ENCODE results near the gene PCDH9.

Gene PCDH9

DNA sequence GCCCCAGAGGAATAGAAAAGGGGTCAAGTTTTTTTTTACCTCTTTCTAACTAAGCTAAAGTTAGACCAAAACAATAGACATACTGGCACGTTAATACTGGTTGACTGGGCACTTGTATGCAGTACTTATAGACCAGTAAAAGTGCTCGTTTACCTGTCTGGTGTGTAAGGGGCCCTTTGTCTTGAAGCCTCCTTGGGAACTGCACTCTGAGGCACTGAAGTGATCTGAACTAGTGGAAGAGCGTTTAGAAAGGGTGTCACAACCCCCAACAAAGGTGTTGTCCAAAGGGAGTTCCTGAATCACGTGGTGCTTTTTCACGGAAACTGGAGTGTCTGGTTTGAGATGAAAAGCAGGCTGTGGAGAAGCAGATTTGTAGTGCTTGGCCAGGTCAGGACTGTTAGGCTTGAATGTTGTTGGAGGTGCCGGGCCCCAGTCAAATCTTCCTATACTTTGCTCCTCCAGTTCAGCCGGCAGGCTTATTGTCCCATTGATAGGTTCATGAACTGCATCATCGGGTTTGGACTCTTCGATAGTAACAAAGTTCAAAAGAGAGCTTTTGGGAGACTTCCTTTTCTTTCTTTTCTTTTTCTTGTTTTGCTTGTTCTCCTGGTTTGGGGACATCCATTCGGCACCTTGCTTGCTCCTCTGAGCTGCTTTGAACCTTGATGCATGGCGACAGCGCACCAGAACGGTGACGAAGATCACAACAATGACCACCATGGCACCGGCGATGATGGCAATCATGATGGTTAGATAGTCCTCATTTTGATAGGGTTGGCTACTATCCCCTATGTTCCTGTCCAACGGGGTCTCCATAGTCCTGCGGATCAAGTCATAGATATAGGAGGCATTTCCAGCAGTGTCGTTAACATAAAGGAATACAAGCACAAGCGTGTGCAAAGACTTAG is 4.6 kb downstream of the PCDH9 start:
- no peak for DNase-seq

DNA sequence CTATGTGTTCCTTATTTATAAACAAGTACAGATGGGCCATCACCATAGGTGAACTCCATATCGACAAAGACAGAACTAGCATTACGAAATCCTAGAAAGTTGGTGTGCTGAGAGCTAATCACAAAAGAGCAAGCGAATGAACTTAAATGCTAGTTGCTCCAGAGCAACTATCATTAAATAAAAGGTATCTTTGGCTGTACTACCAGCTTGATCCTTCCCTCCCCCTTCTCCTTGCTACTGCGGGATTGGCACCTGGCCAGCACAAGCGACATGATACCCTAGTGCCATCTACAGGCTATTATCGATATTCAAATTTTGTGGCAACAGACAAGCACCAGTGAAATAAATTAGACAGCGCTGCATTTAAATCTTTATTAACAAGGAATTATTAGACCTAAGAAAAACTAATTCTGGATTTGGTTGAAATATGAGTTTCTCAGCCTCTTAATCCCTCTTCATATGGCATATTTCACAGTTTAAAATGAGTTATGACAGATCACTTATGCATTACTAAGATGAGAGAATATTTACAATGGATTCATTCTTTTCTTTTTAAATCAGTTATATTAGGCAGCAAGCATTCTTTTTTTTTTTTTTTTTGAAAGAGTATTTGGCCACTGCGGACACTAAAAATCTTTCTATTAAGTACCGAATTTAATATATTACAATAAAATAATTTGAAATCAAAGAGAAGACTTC is 5.8 kb downstream of the PCDH9 start:
- peak; percentile 59 to 74 for DNase-seq

DNA sequence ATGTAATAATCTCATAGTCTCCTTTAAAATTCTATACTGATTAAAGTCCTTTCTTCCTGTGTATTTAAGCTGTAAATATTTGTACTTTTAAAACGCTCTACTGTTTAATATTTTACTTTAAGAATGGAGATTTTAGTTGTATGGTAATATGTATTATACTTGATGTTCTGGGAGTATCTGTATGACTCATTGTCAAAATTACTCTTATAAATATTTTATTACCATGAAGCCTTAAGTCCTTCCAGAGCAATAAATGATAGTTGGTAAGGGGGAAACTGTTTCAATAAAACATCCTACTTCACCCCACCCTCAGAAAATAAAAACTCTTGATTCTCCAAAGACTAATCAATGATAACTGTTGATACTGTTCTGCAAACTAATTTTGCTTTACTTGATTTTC is 6.4 kb downstream of the PCDH9 start:
- DNase-seq, result no peak

- DNase-seq, result no peak
Measured at GRCh38 chr13:67223024-67223423, 7.1 kb downstream of the PCDH9 start.

GRCh38 chr13:67221630-67222226 is 8.4 kb downstream of the PCDH9 start:
- no peak for DNase-seq

- DNase-seq, result no peak
Measured at GRCh38 chr13:67219113-67219512, 11.0 kb downstream of the PCDH9 start.

GRCh38 chr13:67217880-67218279 is 12.3 kb downstream of the PCDH9 start:
- no peak for DNase-seq

DNA sequence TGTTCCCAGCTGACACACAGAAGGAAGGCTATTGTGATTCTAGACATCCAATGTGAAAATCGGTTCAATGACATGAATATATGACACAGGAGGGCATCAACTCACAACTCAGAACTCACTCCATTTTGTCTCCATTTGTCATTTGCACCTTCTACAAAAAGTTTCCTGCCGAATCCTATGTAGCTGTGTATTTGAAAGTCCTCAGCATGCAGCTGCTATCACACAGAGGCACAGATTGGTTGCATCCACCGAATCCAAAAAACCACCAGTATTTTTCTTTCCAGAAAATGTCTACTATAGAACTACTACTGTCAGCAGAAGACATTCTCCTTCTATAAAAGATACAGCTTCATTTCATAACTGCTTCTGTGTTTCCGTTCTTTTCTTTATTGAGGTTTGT is 13.3 kb downstream of the PCDH9 start:
- DNase-seq, result no peak

GRCh38 chr13:67210208-67210607 is 19.9 kb downstream of the PCDH9 start:
- DNase-seq, result no peak

DNA sequence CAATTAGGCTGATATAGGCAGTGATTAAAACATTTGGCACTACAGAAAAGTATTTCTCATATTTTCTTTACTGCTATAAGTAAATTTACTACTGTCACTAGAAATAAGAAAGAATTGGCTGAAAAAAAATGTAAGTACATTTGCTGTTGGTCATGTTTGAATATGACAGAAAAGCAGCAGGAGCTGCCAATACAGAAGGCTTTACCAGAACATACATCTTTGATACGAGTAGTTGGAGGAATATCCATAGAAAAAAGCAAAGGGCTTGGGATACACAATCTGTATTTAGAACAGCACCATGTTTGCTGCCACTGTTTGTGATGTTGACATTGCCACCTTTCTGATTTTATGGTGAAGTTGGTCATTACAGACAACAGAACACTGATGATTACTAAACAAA is 21.6 kb downstream of the PCDH9 start:
- no peak for DNase-seq

GRCh38 chr13:67204764-67205163 is 25.4 kb downstream of the PCDH9 start:
- no peak for DNase-seq

- no peak for DNase-seq
Measured at GRCh38 chr13:67200605-67201004, 29.5 kb downstream of the PCDH9 start.

DNA sequence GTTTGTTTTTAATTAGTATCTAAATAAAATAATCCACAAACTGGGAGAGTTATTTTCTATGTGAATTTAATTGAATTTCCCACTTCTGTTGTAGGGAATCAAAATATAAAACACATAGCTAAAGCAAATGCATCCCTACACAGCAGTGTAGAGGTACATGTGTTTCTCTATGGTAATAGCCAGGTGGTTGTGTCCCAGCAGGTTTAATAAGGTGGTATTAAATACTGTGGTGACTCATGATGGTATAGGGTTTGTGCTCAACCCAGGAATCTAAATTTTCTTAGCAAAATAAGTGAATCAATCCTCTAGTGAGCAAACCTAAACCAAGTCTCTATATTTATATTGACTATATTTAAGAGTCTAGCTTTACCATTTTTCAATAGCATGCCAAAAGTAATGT is 30.0 kb downstream of the PCDH9 start:
- DNase-seq, result no peak

DNA sequence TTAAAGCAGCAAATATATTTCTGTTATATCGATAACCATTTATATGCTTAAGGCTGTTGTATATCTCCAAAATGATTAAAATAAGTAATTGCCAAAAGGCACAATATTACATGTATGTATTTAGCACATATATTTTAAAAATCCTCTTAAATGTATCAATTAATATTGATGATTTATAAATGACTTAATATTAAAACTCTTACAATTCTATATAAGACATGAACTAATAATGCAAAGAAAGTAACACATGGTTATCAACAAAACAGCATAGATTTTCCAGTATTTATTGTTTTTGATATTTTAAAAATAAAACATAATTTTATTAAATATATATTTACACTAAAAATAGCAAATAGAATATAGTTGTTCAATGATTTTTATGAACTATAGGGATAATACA is 32.4 kb downstream of the PCDH9 start:
- no peak for DNase-seq

GRCh38 chr13:67193979-67194378 is 36.2 kb downstream of the PCDH9 start:
- no peak for DNase-seq

DNA sequence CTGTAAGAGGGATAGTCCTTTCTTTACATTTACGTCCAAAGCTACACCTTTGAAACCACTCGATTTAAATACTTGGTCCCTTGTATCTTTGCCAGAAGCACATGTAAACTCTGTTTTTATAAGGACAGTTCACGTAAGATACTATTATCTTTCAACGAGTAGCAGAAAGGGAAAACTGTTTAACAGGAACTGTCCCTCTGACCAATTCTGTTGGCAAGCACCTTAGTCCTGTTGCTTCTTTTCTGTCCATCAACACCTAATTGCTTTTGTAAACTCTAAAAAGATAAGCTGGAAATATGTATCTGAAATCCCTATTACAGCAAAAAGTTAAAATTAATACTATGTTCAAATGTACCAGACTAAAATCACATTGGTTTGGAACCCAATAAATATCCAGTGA is 37.4 kb downstream of the PCDH9 start:
- DNase-seq, result no peak

DNA sequence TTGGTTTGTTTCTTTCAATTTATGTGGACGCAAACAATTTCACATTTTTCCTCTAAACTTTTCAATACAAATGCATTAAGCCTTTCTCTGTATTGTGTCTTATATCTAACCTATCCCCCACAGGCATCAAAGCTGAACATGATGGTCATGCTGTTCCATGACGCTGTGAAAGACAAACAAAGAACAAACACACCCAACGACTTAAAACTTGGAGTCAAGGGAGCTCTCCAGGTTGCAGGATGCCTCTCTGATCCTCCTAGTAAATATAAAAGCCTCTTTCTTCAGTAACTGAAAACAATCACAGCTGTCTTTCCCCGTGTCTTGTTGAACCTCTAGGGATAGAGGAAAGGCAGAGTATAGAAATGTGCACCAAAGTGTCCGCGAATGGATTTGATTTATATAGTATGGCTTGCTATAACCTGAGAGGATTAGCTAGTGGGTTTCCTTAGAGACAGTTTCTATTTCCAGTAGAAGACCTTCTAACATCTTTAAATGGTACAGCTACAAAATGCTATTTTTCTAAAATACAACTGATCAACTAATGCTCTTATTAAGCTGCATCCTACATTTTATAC is 43.1 kb downstream of the PCDH9 start:
- no peak for DNase-seq

DNA sequence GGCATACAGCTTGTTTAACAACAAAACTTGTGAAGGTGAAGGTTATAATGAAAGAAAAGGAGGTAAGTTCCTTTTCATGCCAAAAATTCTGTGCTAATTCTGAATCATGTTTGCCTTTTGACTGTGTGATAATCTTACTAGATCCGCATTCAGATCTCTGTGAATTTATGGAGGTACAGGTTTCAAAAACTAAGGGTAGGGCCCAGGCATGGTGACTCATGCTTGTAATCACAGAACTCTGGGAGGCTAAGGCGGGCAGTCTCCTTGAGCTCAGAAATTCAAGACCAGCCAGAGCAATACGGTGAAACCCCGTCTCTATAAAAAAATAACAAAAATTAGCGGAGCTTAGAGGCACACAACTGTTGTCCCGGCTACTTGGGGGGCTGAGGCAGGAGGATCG is 45.9 kb downstream of the PCDH9 start:
- DNase-seq, result no peak

- no peak for DNase-seq
Measured at GRCh38 chr13:67183151-67183550, 47.0 kb downstream of the PCDH9 start.

- DNase-seq, result no peak
Measured at GRCh38 chr13:67175836-67176459, 54.2 kb downstream of the PCDH9 start.

DNA sequence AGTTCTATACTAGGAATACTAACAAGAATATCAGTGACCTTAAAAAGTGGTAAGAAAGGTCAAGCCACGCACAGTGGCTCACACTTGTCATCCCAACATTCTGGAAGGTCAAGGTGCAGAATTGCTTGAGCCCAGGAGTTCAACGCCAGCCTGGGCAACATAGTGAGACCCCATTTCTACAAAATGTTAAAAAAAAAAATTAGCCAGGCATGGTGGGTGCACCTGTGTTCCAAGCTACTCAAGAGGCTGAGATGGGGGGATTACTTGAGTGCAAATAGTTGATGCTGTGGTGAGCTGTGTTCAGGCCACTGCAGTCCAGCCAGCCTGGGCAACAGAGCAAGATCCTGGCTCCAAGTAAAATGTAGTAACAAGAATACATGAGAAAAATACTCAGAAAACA is 61.8 kb downstream of the PCDH9 start:
- DNase-seq, result no peak

GRCh38 chr13:67167420-67167819 is 62.7 kb downstream of the PCDH9 start:
- no peak for DNase-seq

GRCh38 chr13:67161176-67161575 is 69.0 kb downstream of the PCDH9 start:
- DNase-seq, result no peak
